ENCODE data around the gene SEH1L.

DNA sequence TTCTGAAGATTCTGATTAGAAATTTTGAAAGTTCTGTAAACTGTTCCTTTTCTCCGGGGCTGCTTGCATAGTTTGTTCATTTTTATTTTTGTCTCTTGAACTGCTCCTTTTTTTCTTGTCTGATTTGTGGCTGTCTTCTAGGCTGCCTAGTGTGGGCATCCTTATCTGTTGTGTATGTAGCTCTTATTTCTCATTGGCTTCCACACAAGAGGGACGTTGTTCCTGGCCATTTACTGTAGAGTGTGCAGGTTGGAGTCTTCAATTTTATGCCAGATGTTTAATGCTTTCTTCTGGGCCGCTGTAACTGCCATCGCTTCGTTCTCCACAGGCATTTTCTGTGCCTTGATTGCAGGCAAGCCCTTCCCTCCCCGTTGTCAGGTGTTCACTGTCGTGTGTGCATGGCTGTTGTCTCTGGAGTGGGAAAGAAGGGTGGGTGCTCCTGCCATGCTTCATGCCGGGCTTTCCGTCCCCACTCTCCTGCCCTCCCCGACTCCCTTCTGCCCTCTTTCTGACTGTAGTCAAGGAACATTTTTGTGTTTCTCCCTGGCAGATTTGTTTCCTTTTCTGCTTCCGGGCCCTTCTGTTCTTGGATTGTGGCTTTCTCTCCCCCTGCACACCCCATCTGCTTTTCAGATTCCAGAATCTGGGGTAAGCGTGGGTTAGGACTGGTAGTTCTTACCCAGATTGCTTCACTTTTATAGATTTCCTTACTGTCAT lies 58.9 kb downstream of the SEH1L start:
- TF ChIP-seq CTCF (IDR thresholded peaks at IDR 0.05; ENCODE audit: low read depth, low read length) (no peak), EZH2phosphoT487 (IDR thresholded peaks at IDR 0.05; ENCODE audit: low read depth) (no peak)

Data from OCI-LY3 (cell line).